A549 (cell line): Measurements from ENCODE around the gene KCNK3.

Experiments used
- CTCF ChIP-seq: fragments of >200 bp; sonication (Bioruptor Twin); formaldehyde crosslinking; IDR thresholded peaks from 3 replicates; pipeline ENCODE4 v1.5.1; 2016
- E2F6 ChIP-seq: IDR thresholded peaks from 2 replicates; pipeline ENCODE4 v1.6.1; 2012; ENCODE audit warnings: low read depth, borderline replicate concordance
- EP300 ChIP-seq, 2 experiments: fragments of >200 bp; sonication (Bioruptor Twin); formaldehyde crosslinking; IDR thresholded peaks; 2 replicates in 1 of 2; 3 replicates in 1 of 2; pipeline ENCODE4 v1.6.1; 2016 to 2017
- GATA3 ChIP-seq: IDR thresholded peaks from 2 replicates; pipeline ENCODE4 v1.6.1; 2012; ENCODE audit warnings: borderline replicate concordance
- HDAC2 ChIP-seq: fragments of 200-600 bp; sonication (generic); IDR thresholded peaks from 2 replicates; pipeline ENCODE4 v1.6.1; 2016
- HOXA7 ChIP-seq: fragments of 250-450 bp; sonication (Bioruptor Pico); IDR thresholded peaks from 2 replicates; pipeline ENCODE4 v1.5.0; 2020; ENCODE audit warnings: mild to moderate bottlenecking, moderate library complexity
- JUN ChIP-seq, 2 experiments: fragments of >200 bp; sonication (Bioruptor Twin); formaldehyde crosslinking; IDR thresholded peaks; 2 replicates in 1 of 2; 3 replicates in 1 of 2; pipeline ENCODE4 v1.6.1; 2016 to 2017
- KDM5A ChIP-seq: fragments of 200-600 bp; sonication (generic); IDR thresholded peaks from 2 replicates; pipeline ENCODE4 v1.6.1; 2016; ENCODE audit warnings: antibody characterized with exemption, mild to moderate bottlenecking
- MAZ ChIP-seq: fragments of 150-350 bp; IDR thresholded peaks from 2 replicates; pipeline ENCODE4 v1.6.1; 2014; ENCODE audit warnings: antibody characterized with exemption, low read depth, low read length, borderline replicate concordance
- MYC ChIP-seq: IDR thresholded peaks from 2 replicates; pipeline ENCODE4 v1.6.1; 2012; ENCODE audit warnings: mild to moderate bottlenecking, inconsistent platforms, low read length, improper control_type of control experiment, borderline replicate concordance
- POLR2A ChIP-seq: IDR thresholded peaks from 2 replicates; pipeline ENCODE4 v1.6.1; 2012; ENCODE audit warnings: mild to moderate bottlenecking, low read length
- RAD21 ChIP-seq, 2 experiments: fragments of >200 bp in 1 of 2; sonication (Bioruptor Twin) in 1 of 2; formaldehyde crosslinking in 1 of 2; IDR thresholded peaks in 1 of 2; conservative IDR thresholded peaks in 1 of 2; 2 replicates in 1 of 2; 3 replicates in 1 of 2; pipeline ENCODE4 v1.6.1; 2012 to 2018; ENCODE audit warnings: inconsistent platforms in 1 of 2
- REST ChIP-seq: fragments of 200-600 bp; sonication (generic); IDR thresholded peaks from 2 replicates; pipeline ENCODE4 v1.6.1; 2016; ENCODE audit warnings: antibody characterized with exemption, mild to moderate bottlenecking, moderate library complexity
- ZSCAN20 ChIP-seq: fragments of 250-450 bp; sonication (Bioruptor Pico); IDR thresholded peaks from 2 replicates; pipeline ENCODE4 v1.8.0; 2022; ENCODE audit warnings: mild to moderate bottlenecking, moderate library complexity

GRCh38 chr2:26696351-26696816, 3.9 kb downstream of the KCNK3 start:
- TF ChIP-seq CTCF (no peak), MAZ (no peak), JUN (IDR thresholded peaks at IDR 0.05) (no peak), MYC (no peak), ZSCAN20 (no peak), KDM5A (no peak), GATA3 (no peak), HDAC2 (no peak), E2F6 (no peak), POLR2A (no peak), HOXA7 (CRISPR knock-in tag) (no peak), RAD21 (conservative IDR thresholded peaks at IDR 0.05 in 1 of 2, IDR thresholded peaks at IDR 0.05 in 1 of 2) (no peak), EP300 (IDR thresholded peaks at IDR 0.05) (no peak), REST (no peak)
